Hair follicle dermal papilla cell (primary cell): Measurements from ENCODE around the gene AKR1C2. TPM values are rescaled to one million over a fixed set of nuclear protein-coding genes. Genes with fewer than 3 reads are reported as not detected.

Source experiments
- small RNA-seq: library from RNA; depleted of rRNA; stranded (forward); fragments of <200 nt; gene quantifications from one replicate; pipeline ENCODE3, GENCODE V24; 2012
- total RNA-seq: library from RNA; depleted of rRNA; stranded (reverse); fragments of >200 nt; gene quantifications from 2 replicates; pipeline ENCODE4 v1.2.3, GENCODE V29; 2012

AKR1C2 gene
- total RNA-seq, result 36.7 and 46.4 TPM in 2 replicates

DNA sequence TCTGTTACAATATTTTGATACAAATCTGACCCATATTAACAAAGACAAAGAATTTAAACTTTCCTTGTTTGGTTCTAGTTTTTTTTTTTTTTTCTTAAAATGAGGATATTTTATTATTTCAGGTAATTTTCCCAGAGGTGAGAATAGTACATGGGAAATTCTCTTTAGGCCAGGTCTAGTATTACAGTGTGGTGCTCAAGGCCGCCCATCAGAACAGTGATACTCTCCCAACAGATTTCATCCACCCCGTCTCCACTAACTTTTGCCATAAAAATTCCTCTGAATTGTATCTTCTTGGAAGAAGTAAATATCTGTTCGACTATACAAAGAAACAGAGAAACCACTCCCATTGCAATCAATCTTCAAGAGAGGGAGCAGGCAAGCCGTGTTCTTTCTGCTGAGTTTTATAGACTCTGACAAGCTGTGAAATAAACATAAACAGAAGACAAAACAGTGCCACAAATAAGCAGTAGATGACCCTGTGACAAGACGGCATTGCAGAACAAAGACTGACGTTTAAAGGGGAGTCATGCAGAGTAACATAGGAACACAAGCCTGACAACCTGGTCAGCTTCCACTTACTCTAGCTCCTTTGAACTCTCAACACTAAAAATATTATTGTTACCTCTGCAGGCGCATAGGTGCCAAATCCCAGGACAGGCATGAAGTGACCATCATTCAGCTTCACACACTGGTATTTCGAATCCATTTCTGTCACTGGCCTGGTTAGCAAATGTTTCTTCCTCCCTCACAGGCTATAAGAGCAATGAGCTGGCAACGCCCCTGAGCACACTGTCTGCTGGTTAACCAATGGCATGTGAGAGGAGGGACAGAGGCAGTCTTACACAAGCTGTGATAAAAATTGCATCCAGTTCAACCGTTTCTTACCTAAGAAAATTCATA lies at the start of gene AKR1C2:
Gene AKR1C2, minus strand, starts transcription at position 731 of the 903 bp plus-strand sequence. Its CDS starts 22 bp downstream, at position 709.

GRCh38 chr10:4962876-4963814 lies 40.5 kb downstream of the AKR1C2 start, which contains the start of gene AKR1C1:
Gene AKR1C1 (plus strand): TSS chr10:4963415. CDS start chr10:4963445, 30 bp downstream.

Small RNAs within 50 kb of the gene (small RNA-seq; reads per million reads assigned to genes)
- not detected for gene RF00096

Other genes with a start within 250 kb of the AKR1C2 start
- gene AKR1E2, start 177.7 kb downstream of the AKR1C2 start, total RNA-seq, result 10.7 and 17.5 TPM in 2 replicates
- 60.7 and 75.3 TPM in 2 replicates for gene AKR1C1, start 40.4 kb downstream of the AKR1C2 start, total RNA-seq
- gene AKR1C3, start 90.6 kb upstream of the AKR1C2 start, total RNA-seq, result 41.5 and 84.8 TPM in 2 replicates
- gene AKR1C8, start 181.3 kb upstream of the AKR1C2 start, total RNA-seq, result not detected in 2 replicates
- not detected in 2 replicates for gene AKR1C4, start 193.0 kb upstream of the AKR1C2 start, total RNA-seq